ENCODE results near the gene SLCO1B1.

SLCO1B1 gene

DNA sequence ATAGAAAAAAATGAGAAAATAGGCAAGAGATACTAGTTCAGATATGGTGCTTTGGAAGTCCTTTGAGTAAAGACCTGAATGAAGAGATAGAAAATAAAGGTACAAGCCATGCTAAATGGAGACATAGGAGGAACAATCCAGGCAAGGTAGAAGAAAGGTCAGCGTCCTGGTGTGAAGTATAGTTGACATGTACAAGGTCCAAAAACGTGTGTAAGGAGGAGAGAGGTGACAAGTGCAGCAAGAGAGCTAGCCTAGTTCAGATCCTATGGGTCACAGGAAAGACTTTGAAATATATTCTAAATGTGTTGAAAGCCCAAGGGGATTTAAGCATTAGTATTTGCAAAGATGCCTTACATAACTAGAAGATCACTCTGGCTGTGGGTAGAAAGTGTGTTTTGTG lies 88.2 kb downstream of the SLCO1B1 start:
- H3K27ac ChIP-seq (replicated peaks) = no peak overlapping the region
- H3K4me3 ChIP-seq (replicated peaks; ENCODE audit: insufficient read depth, low read length) = no peak overlapping the region
- no peak for DNase-seq (ENCODE audit: low read depth in 1 of 2, low spot score in 1 of 2)
- H3K27me3 ChIP-seq (ENCODE audit: insufficient read depth, poor library complexity, severe bottlenecking) = no peaks in the 10 kb centered on the region
- TF ChIP-seq, protein P1, sequence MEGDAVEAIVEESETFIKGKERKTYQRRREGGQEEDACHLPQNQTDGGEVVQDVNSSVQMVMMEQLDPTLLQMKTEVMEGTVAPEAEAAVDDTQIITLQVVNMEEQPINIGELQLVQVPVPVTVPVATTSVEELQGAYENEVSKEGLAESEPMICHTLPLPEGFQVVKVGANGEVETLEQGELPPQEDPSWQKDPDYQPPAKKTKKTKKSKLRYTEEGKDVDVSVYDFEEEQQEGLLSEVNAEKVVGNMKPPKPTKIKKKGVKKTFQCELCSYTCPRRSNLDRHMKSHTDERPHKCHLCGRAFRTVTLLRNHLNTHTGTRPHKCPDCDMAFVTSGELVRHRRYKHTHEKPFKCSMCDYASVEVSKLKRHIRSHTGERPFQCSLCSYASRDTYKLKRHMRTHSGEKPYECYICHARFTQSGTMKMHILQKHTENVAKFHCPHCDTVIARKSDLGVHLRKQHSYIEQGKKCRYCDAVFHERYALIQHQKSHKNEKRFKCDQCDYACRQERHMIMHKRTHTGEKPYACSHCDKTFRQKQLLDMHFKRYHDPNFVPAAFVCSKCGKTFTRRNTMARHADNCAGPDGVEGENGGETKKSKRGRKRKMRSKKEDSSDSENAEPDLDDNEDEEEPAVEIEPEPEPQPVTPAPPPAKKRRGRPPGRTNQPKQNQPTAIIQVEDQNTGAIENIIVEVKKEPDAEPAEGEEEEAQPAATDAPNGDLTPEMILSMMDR (IDR thresholded peaks at IDR 0.05; ENCODE audit: insufficient read depth, low read length) = no peak
- TF ChIP-seq GABPA (IDR thresholded peaks at IDR 0.05; ENCODE audit: low read depth) (no peak), SPI1 (IDR thresholded peaks at IDR 0.05; ENCODE audit: borderline replicate concordance, low read depth) (no peak), POLR2AphosphoS5 (IDR thresholded peaks at IDR 0.05; ENCODE audit: low read depth) (no peak)
- TF ChIP-seq, protein P2, sequence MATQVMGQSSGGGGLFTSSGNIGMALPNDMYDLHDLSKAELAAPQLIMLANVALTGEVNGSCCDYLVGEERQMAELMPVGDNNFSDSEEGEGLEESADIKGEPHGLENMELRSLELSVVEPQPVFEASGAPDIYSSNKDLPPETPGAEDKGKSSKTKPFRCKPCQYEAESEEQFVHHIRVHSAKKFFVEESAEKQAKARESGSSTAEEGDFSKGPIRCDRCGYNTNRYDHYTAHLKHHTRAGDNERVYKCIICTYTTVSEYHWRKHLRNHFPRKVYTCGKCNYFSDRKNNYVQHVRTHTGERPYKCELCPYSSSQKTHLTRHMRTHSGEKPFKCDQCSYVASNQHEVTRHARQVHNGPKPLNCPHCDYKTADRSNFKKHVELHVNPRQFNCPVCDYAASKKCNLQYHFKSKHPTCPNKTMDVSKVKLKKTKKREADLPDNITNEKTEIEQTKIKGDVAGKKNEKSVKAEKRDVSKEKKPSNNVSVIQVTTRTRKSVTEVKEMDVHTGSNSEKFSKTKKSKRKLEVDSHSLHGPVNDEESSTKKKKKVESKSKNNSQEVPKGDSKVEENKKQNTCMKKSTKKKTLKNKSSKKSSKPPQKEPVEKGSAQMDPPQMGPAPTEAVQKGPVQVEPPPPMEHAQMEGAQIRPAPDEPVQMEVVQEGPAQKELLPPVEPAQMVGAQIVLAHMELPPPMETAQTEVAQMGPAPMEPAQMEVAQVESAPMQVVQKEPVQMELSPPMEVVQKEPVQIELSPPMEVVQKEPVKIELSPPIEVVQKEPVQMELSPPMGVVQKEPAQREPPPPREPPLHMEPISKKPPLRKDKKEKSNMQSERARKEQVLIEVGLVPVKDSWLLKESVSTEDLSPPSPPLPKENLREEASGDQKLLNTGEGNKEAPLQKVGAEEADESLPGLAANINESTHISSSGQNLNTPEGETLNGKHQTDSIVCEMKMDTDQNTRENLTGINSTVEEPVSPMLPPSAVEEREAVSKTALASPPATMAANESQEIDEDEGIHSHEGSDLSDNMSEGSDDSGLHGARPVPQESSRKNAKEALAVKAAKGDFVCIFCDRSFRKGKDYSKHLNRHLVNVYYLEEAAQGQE (IDR thresholded peaks at IDR 0.05; ENCODE audit: insufficient replicate concordance, low read depth) = no peak

DNA sequence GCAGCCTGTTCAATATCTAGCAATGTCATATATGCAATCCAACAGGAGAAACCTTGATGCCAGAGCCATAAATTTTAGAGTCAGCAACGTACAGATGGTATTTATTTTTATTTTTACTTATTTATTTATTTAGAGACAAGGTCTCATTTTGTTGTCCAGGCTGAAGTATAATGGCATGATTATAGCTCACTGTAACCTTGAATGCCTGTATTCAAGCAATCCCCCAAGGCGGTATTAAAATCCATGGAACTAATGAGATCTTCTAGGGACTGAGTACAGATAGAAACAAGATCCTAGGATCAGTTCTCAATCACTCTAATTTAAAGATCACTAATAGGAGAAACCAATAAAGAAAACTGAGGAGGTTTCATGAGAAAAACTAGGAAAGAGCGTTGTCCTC lies 89.3 kb downstream of the SLCO1B1 start:
- TF ChIP-seq, protein P2 (IDR thresholded peaks at IDR 0.05; ENCODE audit: insufficient replicate concordance, low read depth) = no peak
- TF ChIP-seq POLR2AphosphoS5 (IDR thresholded peaks at IDR 0.05; ENCODE audit: low read depth) (no peak), GABPA (IDR thresholded peaks at IDR 0.05; ENCODE audit: low read depth) (no peak)
- TF ChIP-seq, protein P1 (IDR thresholded peaks at IDR 0.05; ENCODE audit: insufficient read depth, low read length) = no peak
- H3K27ac ChIP-seq (replicated peaks) = no peak overlapping the region
- no peak for DNase-seq (ENCODE audit: low read depth in 1 of 2, low spot score in 1 of 2)
- H3K4me3 ChIP-seq (replicated peaks; ENCODE audit: insufficient read depth, low read length) = no peak overlapping the region
- no peaks in the 10 kb centered on the region for H3K27me3 ChIP-seq (ENCODE audit: insufficient read depth, poor library complexity, severe bottlenecking)

DNA sequence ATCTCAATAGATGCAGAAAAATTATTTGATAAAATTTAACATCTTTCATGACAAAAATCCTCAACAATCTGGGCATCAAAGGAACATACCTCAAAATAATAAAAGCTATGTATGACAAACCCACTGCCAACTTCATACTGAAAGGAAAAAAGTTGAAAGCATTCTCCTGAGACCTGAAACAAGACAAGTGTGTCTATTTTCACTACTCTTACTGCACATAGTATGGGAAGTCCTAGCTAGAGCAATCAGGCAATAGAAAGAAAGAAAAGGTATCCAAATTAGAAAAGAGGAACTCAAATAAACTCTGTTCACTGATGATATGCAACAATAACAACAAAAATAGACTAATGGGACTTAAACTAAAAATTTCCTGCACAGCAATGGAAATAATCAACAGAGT lies 90.1 kb downstream of the SLCO1B1 start:
- DNase-seq (ENCODE audit: low read depth in 1 of 2, low spot score in 1 of 2) = no peak
- Histone ChIP-seq H3K27ac (replicated peaks) (no peak overlapping the region), H3K27me3 (ENCODE audit: insufficient read depth, poor library complexity, severe bottlenecking) (no peaks in the 10 kb centered on the region), H3K4me3 (replicated peaks; ENCODE audit: insufficient read depth, low read length) (no peak overlapping the region)
- no peak for TF ChIP-seq SPI1 (IDR thresholded peaks at IDR 0.05; ENCODE audit: borderline replicate concordance, low read depth)
- TF ChIP-seq POLR2AphosphoS5 (IDR thresholded peaks at IDR 0.05; ENCODE audit: low read depth) = no peak
- TF ChIP-seq, protein P2 (IDR thresholded peaks at IDR 0.05; ENCODE audit: insufficient replicate concordance, low read depth) = no peak
- TF ChIP-seq, protein P1 (IDR thresholded peaks at IDR 0.05; ENCODE audit: insufficient read depth, low read length) = no peak
- no peak for TF ChIP-seq GABPA (IDR thresholded peaks at IDR 0.05; ENCODE audit: low read depth)

Measured in HL-60 (cell line).